Lung (tissue), 12 donors: Measurements from ENCODE around the gene ARAP2. TPM values are rescaled to one million over a fixed set of nuclear protein-coding genes. Genes with fewer than 3 reads are reported as not detected.

ENCODE experiments used
- ATAC-seq: fragments of 200-7000 bp; cut with Tn5 transposase; one replicate; pipeline ENCODE4 v1.9.1; 2020; ENCODE audit warnings: moderate number of reproducible peaks; ENCODE audit not compliant: insufficient read depth, low FRiP score
- DNase-seq, 3 donors: peaks; one replicate each; pipeline ENCODE4 v3.0.0-alpha.2; 2013 to 2017
- H3K27ac ChIP-seq, 2 donors: one replicate each; pipeline ENCODE4 v1.5.1; 2013; ENCODE audit warnings: mild to moderate bottlenecking in 2 of 2, moderate library complexity in 2 of 2, control low read depth in 1 of 2, inconsistent platforms in 1 of 2, low read depth in 1 of 2, low read length in 1 of 2
- H3K27me3 ChIP-seq, 3 donors: one replicate each; pipeline ENCODE4 v1.5.1; 2013; ENCODE audit warnings: low read length in 2 of 3; ENCODE audit not compliant: control insufficient read depth in 3 of 3, insufficient read depth in 3 of 3
- H3K36me3 ChIP-seq, 4 donors: one replicate each; pipeline ENCODE4 v1.5.1; 2013; ENCODE audit warnings: low read length in 4 of 4, mild to moderate bottlenecking in 1 of 4, moderate library complexity in 1 of 4; ENCODE audit not compliant: control insufficient read depth in 4 of 4, insufficient read depth in 4 of 4
- H3K4me1 ChIP-seq, 5 donors: one replicate each; pipeline ENCODE4 v1.5.1; 2013; ENCODE audit warnings: low read length in 5 of 5, mild to moderate bottlenecking in 2 of 5, moderate library complexity in 1 of 5; ENCODE audit not compliant: control insufficient read depth in 5 of 5, insufficient read depth in 5 of 5
- H3K4me3 ChIP-seq: one replicate; pipeline ENCODE4 v1.5.1; 2013; ENCODE audit warnings: mild to moderate bottlenecking, control low read depth, moderate library complexity
- H3K9ac ChIP-seq, 2 donors: one replicate each; pipeline ENCODE4 v1.5.1; 2013; ENCODE audit warnings: low read length in 2 of 2, control low read depth in 1 of 2; ENCODE audit not compliant: insufficient read depth in 1 of 2
- H3K9me3 ChIP-seq, 4 donors: one replicate each; pipeline ENCODE4 v1.5.1; 2013; ENCODE audit warnings: low read length in 3 of 4, mild to moderate bottlenecking in 1 of 4, moderate library complexity in 1 of 4; ENCODE audit not compliant: control insufficient read depth in 4 of 4, insufficient read depth in 3 of 4
- WGBS, 2 donors: extraction: QIAGEN DNeasy Blood & Tissue Kit; methylation state at CpG; one replicate each; pipeline ENCODE4 v1.1.7; 2013; 5-methylcytosine and 5-hydroxymethylcytosine counted together
- polyA plus RNA-seq, 2 donors: library from polyadenylated mRNA; stranded (reverse); fragments of 200-250 nt; gene quantifications; one replicate each; pipeline ENCODE4 v1.2.1, GENCODE V29; 2013
- total RNA-seq, 2 donors: library from RNA; depleted of rRNA in 1 of 2; stranded (reverse); fragments of >200 nt in 1 of 2; gene quantifications; one replicate each; pipeline ENCODE4 v1.2.1, GENCODE V29; 2014 to 2021
- TF ChIP-seq, protein P1 (sequence below): IDR thresholded peaks from 2 replicates; pipeline ENCODE4 v1.5.1; 2012; ENCODE audit warnings: mild to moderate bottlenecking; ENCODE audit errors: control extremely low read depth, extremely low read depth
- donor health status: control.
- donor health status: control.
- donor health status: Bipolar disorder and iron deficiency.
- donor health status: healthy.
- donor health status: DM: yes; HTN: yes; CAD: no.

Gene ARAP2
- total and polyA plus RNA-seq, 4 donors = 5.9 to 77.8 (median 20.2) TPM

DNA sequence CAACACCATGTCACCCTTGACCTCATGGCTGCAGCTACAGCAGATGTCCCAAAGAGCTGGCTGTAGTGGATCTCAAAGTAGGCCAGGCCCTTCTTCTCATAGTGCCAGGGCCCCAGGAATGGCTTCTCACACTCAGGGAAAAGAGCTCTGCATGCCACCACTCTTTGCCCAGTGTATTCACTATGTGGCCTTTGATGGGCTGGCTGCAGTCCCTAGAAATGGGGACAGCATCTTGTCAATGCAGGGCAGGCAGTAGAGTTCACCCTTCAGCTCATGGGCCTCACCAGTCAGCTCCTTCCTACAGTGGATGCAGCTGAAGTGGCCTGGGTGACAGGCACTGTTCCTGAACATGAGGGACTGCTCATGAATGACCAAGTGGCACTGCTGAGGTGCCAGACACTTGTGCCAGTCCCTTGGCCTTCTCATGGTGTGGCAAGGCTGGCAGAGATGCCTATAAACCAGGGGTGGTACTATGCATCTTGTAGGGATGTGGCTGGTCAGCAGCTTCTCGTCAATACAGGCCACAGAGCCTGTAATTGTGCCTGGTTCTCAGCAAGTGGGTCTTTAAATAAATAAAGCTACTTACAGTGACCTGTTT, 178.9 kb downstream of the ARAP2 start:
- Histone ChIP-seq H3K4me3 (no peak overlapping the region), H3K9ac (no peak overlapping the region), H3K9me3 (peaks cover 0 to 2% (median 0%) of the 10 kb centered on the region in 4 donors), H3K4me1 (no peaks in the 10 kb centered on the region), H3K27ac (no peak overlapping the region), H3K27me3 (no peaks in the 10 kb centered on the region), H3K36me3 (peaks cover 0 to 16% (median 0%) of the 10 kb centered on the region in 4 donors)
- ATAC-seq (no peak), DNase-seq (no peak)
- TF ChIP-seq, protein P1, sequence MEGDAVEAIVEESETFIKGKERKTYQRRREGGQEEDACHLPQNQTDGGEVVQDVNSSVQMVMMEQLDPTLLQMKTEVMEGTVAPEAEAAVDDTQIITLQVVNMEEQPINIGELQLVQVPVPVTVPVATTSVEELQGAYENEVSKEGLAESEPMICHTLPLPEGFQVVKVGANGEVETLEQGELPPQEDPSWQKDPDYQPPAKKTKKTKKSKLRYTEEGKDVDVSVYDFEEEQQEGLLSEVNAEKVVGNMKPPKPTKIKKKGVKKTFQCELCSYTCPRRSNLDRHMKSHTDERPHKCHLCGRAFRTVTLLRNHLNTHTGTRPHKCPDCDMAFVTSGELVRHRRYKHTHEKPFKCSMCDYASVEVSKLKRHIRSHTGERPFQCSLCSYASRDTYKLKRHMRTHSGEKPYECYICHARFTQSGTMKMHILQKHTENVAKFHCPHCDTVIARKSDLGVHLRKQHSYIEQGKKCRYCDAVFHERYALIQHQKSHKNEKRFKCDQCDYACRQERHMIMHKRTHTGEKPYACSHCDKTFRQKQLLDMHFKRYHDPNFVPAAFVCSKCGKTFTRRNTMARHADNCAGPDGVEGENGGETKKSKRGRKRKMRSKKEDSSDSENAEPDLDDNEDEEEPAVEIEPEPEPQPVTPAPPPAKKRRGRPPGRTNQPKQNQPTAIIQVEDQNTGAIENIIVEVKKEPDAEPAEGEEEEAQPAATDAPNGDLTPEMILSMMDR = no peak
- WGBS, 2 donors = 90 to 92% methylated on average over 1 of the region's 1 CpG

DNA sequence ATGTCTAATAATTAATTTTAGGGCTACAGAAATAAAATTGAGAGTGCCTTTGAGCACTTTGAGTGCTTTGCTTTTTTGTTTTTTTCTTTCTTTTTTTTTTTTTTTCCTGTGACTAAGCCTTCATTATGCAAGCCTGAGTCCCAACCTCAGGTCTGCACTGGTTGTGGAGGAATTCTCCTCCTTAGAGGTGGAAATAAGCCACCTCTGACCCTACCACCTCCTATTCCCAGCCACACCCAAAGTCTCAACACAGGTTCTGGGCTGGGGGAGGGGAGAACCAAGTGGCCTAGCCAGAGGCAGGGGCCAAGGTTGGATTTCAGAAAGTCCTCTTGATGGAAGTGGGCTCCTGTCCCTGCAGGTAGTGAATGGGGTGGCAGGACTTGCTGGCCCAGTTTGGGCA, 180.2 kb downstream of the ARAP2 start:
- H3K9me3 ChIP-seq = peaks cover 0 to 2% (median 0%) of the 10 kb centered on the region in 4 donors
- no peak overlapping the region for H3K27ac ChIP-seq
- H3K4me3 ChIP-seq = no peak overlapping the region
- no peaks in the 10 kb centered on the region for H3K4me1 ChIP-seq
- H3K9ac ChIP-seq = no peak overlapping the region
- ATAC-seq (no peak), DNase-seq (no peak)
- H3K27me3 ChIP-seq = no peaks in the 10 kb centered on the region
- H3K36me3 ChIP-seq = peaks cover 0 to 11% (median 0%) of the 10 kb centered on the region in 4 donors
- TF ChIP-seq, protein P1 = no peak

DNA sequence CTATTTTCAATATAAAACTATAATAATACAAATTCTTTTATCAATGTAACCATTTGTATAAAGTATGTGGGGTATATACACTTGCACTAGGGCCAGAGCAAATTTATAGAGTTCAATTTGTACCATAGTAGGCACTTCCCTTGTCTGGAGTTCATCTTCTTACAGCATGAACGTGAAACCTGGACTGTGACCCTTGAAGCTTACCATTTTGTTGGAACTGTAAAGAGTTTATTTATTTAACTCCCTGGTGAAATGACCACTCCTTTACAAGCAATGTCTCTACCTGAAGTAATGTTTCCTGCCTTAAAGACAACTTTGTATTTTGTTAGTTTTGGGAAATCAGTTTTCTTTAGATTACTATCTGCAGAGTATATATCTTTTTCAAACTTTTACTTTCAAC, 188.2 kb downstream of the ARAP2 start:
- Histone ChIP-seq H3K9me3 (no peaks in the 10 kb centered on the region), H3K4me3 (no peak overlapping the region), H3K27me3 (no peaks in the 10 kb centered on the region), H3K9ac (no peak overlapping the region), H3K36me3 (no peaks in the 10 kb centered on the region), H3K27ac (no peak overlapping the region), H3K4me1 (no peaks in the 10 kb centered on the region)
- TF ChIP-seq, protein P1 = no peak
- DNase-seq = no peak
- ATAC-seq = no peak
- 64 to 80% methylated on average over 1 of the region's 1 CpG for WGBS, 2 donors
